ENCODE measurements around the gene ZBTB46. TPM values are rescaled to one million over a fixed set of nuclear protein-coding genes. Genes with fewer than 3 reads are reported as not detected.
A peak's percentile ranks its signal among the peaks of the same experiment; 100 is the strongest.
"Not testable (repeated sequence)": the region's sequence is repeated elsewhere in the genome, so short reads cannot be mapped to it uniquely, and the experiment has no call there.

ZBTB46 gene
- total RNA-seq, 1 donor from 2014 or later, result 3.5 TPM

- DNase-seq (ENCODE audit: low read depth), result peak; percentile 36
Observed at GRCh38 chr20:63858393-63859165, 27.5 kb upstream of the ZBTB46 start.

- no peak for DNase-seq (ENCODE audit: low read depth)
Observed at GRCh38 chr20:63857764-63858392, 26.8 kb upstream of the ZBTB46 start.

- DNase-seq (ENCODE audit: low read depth), result no peak
Observed at GRCh38 chr20:63856098-63856511, 25.0 kb upstream of the ZBTB46 start.

- no peak for DNase-seq (ENCODE audit: low read depth)
Observed at GRCh38 chr20:63855363-63856097, 24.5 kb upstream of the ZBTB46 start.

- DNase-seq (ENCODE audit: low read depth), result no peak
Observed at GRCh38 chr20:63854766-63855362, 23.8 kb upstream of the ZBTB46 start.

GRCh38 chr20:63854069-63854765 lies 23.2 kb upstream of the ZBTB46 start:
- no peak for DNase-seq (ENCODE audit: low read depth)

GRCh38 chr20:63853733-63854068 lies 22.6 kb upstream of the ZBTB46 start:
- not testable (repeated sequence) for DNase-seq (ENCODE audit: low read depth)

- DNase-seq (ENCODE audit: low read depth), result not testable (repeated sequence)
Observed at GRCh38 chr20:63851548-63851943, 20.5 kb upstream of the ZBTB46 start.

- DNase-seq (ENCODE audit: low read depth), result no peak
Observed at GRCh38 chr20:63850689-63851547, 19.9 kb upstream of the ZBTB46 start.

- DNase-seq (ENCODE audit: low read depth), result no peak
Observed at GRCh38 chr20:63848003-63848911, 17.2 kb upstream of the ZBTB46 start.

- no peak for DNase-seq (ENCODE audit: low read depth)
Observed at GRCh38 chr20:63847237-63848002, 16.4 kb upstream of the ZBTB46 start.

- no peak for DNase-seq (ENCODE audit: low read depth)
Observed at GRCh38 chr20:63846888-63847236, 15.8 kb upstream of the ZBTB46 start.

- no peak for DNase-seq (ENCODE audit: low read depth)
Observed at GRCh38 chr20:63846128-63846771, 15.2 kb upstream of the ZBTB46 start.

GRCh38 chr20:63844511-63844991 lies 13.5 kb upstream of the ZBTB46 start:
- DNase-seq (ENCODE audit: low read depth), result no peak

GRCh38 chr20:63843778-63844177 lies 12.7 kb upstream of the ZBTB46 start:
- DNase-seq (ENCODE audit: low read depth), result no peak

- DNase-seq (ENCODE audit: low read depth), result no peak
Observed at GRCh38 chr20:63843222-63843621, 12.2 kb upstream of the ZBTB46 start.

GRCh38 chr20:63842258-63842657 lies 11.2 kb upstream of the ZBTB46 start:
- DNase-seq (ENCODE audit: low read depth), result no peak

GRCh38 chr20:63840405-63840828 lies 9.4 kb upstream of the ZBTB46 start:
- peak; percentile 29 for DNase-seq (ENCODE audit: low read depth)

All from renal cortical epithelial cell (primary cell).